GM10248 (cell line): ENCODE data around the gene TERB2.
"Not testable (repeated sequence)": the region's sequence is repeated elsewhere in the genome, so short reads cannot be mapped to it uniquely, and the experiment has no call there.

ENCODE experiments used
- CTCF ChIA-PET: fragments of 300-600 bp; sonication (Branson Sonifier 250); formaldehyde crosslinking; extraction: SDS; loops from one replicate; lab custom pipeline; 2021; ENCODE audit warnings: antibody characterized with exemption; lab: Yijun Ruan, JAX
- POLR2A ChIA-PET: fragments of 350-650 bp; sonication (Branson Sonifier 250); formaldehyde crosslinking; extraction: SDS; loops from one replicate; lab custom pipeline; 2020; ENCODE audit warnings: antibody characterized with exemption; lab: Yijun Ruan, JAX
- DNase-seq: peaks from one replicate; pipeline ENCODE4 v3.0.0; 2012; ENCODE audit errors: extremely low spot score
- CTCF ChIP-seq: IDR thresholded peaks from 2 replicates; pipeline ENCODE4 v1.5.1; 2012; ENCODE audit warnings: mild to moderate bottlenecking, low read depth; ENCODE audit errors: extremely low read depth, missing control alignments, control extremely low read depth

Gene TERB2

GRCh38 chr15:44956388-44956787 lies at the start of gene TERB2:
Gene TERB2 (plus strand): TSS chr15:44956687. CDS start chr15:44956719, 32 bp downstream.
- CTCF ChIA-PET = no interaction called here
- TF ChIP-seq CTCF = no peak
- POLR2A ChIA-PET = no interaction called here
- no peak for DNase-seq

- DNase-seq = no peak
- ChIA-PET CTCF (interaction anchor here (0.7 kb wide), 1 partner anchor 8 kb away, joined by 3 read pairs; no protein-coding TSS in a partner anchor), POLR2A (no interaction called here)
- TF ChIP-seq CTCF = no peak
Measured at GRCh38 chr15:44909423-44909822, 47.1 kb upstream of the TERB2 start.

GRCh38 chr15:44910981-44911625 lies 45.4 kb upstream of the TERB2 start:
- CTCF ChIA-PET = interaction anchor here (2.4 kb wide), 1 partner anchor 57 kb away, joined by 12 read pairs; no protein-coding TSS in a partner anchor
- POLR2A ChIA-PET = no interaction called here
- TF ChIP-seq CTCF = no peak
- no peak for DNase-seq

- POLR2A ChIA-PET, DNase-seq: not testable (repeated sequence)
Measured at GRCh38 chr15:44912186-44912585, 44.3 kb upstream of the TERB2 start.

GRCh38 chr15:44912974-44913448 lies 43.5 kb upstream of the TERB2 start:
- POLR2A ChIA-PET, DNase-seq: not testable (repeated sequence)
- CTCF ChIA-PET = interaction anchor here (1.0 to 2.4 kb wide), 4 partner anchors 10 to 59 kb away, joined by 4 to 12 read pairs (median 6); no protein-coding TSS in a partner anchor

More at GRCh38 chr15:44912186-44912585, 44.3 kb upstream of the TERB2 start:
- CTCF ChIA-PET = interaction anchor here (1.3 to 2.4 kb wide), 3 partner anchors 10 to 59 kb away, joined by 4 to 12 read pairs (median 7); no protein-coding TSS in a partner anchor

- CTCF ChIA-PET = no interaction called here
- POLR2A ChIA-PET = no interaction called here
- no peak for DNase-seq
- TF ChIP-seq CTCF = no peak
Measured at GRCh38 chr15:44918136-44918535, 38.4 kb upstream of the TERB2 start.

GRCh38 chr15:44928658-44929057 lies 27.8 kb upstream of the TERB2 start:
- CTCF ChIA-PET = interaction anchor here (1.9 kb wide), 1 partner anchor 75 kb away, joined by 5 read pairs; no protein-coding TSS in a partner anchor
- DNase-seq, POLR2A ChIA-PET: not testable (repeated sequence)

- DNase-seq, POLR2A ChIA-PET, CTCF ChIA-PET: not testable (repeated sequence)
Measured at GRCh38 chr15:44930283-44930682, 26.2 kb upstream of the TERB2 start.

- DNase-seq, POLR2A ChIA-PET: not testable (repeated sequence)
- CTCF ChIA-PET = interaction anchor here (0.7 kb wide), 1 partner anchor 160 kb away, joined by 3 read pairs; no protein-coding TSS in a partner anchor
Measured at GRCh38 chr15:44958302-44958701, 1.8 kb downstream of the TERB2 start.
